ENCODE measurements around the gene TOM1L2.

DNA sequence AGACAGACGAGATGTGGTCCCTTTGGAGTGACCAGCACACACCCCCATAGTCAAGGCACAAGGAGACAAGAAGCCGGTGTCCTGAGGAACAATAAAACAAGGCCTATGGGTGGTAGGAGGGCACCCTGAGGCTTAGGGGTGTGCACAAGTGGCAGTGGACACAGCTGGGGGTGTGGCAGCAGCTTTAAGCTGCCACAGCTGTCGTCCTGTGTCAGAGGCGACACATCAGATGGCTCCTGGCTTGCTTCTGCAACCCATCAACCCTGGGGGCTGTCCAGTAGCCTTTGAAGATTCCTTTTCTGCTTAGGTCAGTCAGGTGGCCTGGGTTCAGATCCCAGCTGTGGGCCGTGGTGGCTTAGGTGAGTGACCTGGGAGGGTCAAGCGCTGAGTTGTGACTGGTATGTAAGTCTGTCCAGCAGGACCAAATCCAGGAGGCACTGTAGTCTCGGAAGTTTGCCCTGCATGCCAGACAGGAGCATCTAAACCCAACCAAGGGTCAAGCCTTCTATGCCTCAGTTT lies 16.3 kb upstream of the TOM1L2 start:
- TF ChIP-seq CTCF (IDR thresholded peaks at IDR 0.05) (no peak), ZFX (IDR thresholded peaks at IDR 0.05; ENCODE audit: borderline replicate concordance) (no peak)

Data from 22Rv1 (cell line).